HTR-8/SVneo (cell line): Measurements from ENCODE around the gene FMNL1.
"Not testable (repeated sequence)": the region's sequence is repeated elsewhere in the genome, so short reads cannot be mapped to it uniquely, and the experiment has no call there.

Experiments
- DNase-seq: peaks from one replicate; pipeline ENCODE4 v3.0.0; 2011; ENCODE audit warnings: low spot score, mixed read lengths; ENCODE audit not compliant: insufficient read length
- FAIRE-seq: peaks from 2 replicates; lab custom pipeline; 2011; peaks lifted over from hg19 to GRCh38; lab: Jason Lieb, UNC

Gene FMNL1

DNA sequence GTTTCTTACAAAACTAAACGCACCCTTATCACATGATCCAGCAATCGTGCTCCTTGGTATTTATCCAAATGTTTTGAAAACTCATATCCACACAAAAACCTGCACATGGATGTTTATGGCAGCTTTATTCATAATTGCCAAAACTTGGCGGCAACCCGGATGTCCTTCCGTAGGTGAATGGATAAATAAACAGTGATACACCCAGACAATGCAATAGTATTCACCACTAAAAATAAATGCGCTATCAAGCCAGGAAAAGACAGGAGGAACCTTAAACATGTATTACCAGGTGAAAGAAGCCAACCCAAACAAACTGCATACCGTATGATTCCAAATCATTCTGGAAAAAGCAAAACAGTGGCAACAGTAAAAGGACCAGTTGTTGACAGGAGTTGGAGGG is 30.2 kb downstream of the FMNL1 start:
- FAIRE-seq: no peak

DNA sequence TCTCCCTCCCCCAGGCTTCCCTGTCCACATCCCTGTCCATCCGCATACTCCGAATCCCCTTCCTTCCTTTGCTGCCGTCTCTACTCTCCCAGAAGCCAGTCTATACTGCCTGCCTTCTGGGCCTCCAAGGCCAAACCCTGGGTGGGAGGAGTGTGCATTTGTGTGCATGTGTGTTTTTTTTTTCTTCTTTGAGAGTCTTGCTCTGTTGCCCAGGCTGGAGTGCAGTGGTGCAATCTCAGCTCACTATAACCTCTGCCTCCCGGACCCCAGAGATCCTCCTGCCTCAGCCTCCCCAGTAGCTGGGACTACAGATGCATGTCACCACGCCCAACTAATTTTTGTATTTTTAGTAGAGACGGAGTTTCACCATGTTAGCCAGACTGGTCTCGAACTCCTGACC is 31.6 kb downstream of the FMNL1 start:
- FAIRE-seq, DNase-seq: not testable (repeated sequence)

More for the DNA sequence above, 30.2 kb downstream of the FMNL1 start:
- DNase-seq: no peak

DNA sequence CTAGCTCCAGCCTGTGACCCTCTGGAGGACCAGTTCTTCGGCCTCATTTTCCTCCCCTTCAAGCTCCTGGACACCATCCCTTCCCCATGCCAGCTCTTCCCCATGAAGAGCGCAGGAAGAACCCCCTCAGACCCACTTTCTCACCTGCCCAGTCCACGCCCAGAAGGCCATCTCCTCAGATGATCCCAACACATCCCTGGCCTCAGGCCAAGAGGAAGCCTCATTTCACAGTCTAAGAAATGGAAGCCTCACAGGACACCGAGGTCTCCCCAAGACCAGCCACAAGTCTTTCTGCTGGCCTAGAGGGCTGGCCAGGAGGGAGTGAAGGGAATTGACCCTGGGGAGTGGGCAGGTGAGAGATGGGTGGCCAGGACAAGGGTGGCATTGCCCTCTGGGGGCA is 32.2 kb downstream of the FMNL1 start:
- FAIRE-seq (no peak), DNase-seq (no peak)

DNA sequence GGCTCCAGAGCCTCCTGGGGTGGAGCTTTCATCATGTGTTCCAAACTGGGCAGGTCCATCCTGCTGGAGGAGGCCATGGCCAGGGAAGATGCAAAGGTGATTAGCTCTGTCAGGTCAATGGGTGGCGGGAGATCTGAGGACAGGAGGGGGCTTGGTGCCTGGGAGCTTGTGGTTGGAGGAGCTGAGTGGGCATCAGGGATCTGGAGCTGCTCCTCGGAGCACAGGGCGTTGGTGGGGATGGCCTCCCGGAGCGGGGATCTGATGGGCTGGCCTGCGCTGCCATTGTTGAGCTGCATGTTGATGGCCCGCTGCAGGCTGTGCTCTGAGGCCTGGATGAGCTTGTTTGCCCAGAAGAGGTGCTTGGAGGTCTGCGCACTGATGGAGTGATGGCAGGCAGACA is 33.7 kb downstream of the FMNL1 start:
- FAIRE-seq (no peak), DNase-seq (no peak)

DNA sequence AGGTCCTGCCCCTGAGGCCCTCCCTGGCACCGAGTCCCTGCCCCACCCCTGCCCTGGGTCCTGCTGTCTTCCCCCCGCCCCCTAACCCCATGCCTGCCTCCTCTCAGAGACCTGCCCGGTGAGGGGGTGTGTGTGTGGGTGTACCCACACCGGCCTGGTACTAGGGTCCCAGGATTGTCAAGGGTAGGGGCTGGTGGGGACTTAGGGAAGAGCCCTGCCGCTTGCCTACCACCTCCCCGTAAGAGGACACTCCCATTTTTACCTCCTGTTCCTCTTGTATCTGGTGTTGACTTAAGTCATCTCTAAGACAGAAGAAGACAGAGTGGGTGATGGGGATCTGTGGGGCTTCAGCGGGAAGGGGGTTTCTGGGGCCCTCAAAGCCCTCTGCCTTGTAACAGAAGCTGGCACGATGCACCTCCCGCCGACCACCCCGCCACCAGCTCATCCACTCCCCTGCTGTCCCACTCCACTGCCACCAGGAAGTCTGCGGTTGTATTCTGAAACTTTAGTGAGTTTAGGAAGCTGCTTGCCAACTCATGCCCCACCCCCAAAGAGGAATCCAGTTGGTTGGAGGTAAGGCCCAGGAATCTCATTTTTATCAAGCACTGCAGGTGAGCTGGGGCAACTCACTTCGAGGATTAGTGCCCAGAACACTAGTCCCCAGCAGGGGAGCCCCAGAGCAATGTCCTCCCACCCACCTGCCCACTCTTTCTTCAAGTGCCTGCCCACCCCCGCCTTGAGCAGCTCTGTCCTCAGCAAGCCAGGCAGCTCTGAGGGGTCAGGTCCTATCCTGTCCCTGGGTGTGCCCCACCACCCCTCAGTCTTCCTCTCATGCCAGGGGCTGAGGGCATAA is 34.7 kb downstream of the FMNL1 start:
- DNase-seq (no peak), FAIRE-seq (no peak)

DNA sequence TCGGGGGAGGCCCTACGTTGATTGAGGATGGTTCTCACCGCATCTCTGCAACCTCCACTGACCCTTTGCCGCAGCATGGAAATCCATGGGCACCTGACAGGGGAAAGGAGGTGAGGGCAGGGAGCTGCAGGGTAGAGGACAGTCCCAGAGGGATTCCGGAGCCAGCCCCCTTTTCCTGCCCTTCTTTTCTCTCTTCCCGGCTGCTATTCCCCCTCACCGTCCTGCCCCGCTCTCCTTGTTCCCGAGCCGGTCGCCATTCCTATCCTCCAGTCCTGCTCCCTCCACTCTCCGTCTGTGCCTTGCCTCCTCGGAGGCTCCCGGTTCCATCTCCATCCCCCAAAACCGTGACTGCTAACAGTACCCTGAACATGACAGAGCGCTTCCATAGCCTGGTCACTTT is 35.4 kb downstream of the FMNL1 start:
- peak; percentile 62 for FAIRE-seq
- DNase-seq: no peak

DNA sequence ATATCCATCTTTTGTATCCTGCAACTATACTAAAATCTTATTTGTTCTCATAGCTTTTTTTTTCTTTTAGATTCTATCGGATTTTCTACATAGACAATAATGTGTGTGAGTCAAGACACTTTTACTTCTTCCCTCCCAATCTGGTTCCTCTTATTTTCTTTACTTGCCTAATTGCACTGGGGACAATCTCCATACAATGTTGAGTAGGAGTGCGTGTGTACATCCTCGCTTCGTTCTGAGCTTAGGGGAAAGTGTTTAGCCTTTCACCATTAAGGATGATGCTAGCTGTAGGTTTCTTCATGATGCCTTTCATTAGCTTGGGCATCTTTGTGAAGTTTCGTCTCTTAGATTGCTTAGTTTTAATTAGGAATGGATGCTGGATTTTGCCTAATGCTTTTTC is 37.3 kb downstream of the FMNL1 start:
- no peak for DNase-seq
- FAIRE-seq: no peak

DNA sequence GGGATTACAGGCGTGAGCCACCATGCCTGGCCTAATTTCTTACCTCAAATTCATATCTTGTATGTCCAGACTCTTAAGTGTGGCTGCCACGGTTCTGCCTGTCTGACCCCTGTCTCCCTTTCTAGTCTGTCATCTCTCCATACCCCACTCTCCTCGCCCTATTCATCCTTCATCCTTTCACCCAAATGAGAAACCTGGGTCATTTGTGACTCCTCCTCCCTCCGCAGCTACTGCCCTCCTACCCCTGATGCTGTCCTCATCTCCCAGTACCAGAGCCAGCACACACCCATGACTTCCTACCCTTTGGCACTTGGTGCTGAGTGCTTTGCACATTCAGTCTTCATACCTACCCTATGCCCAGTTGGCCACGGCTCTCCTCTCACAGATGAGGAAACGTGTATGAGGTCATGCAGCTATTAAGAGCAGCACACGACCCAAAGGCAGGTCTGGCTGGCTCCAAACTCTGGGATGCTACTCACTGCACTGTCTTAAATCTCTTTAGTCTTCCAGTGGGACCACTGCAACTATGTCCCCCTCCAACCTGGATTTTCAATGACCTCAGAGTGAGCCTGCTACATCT is 38.6 kb downstream of the FMNL1 start:
- DNase-seq (no peak), FAIRE-seq (peak; percentile 86)

DNA sequence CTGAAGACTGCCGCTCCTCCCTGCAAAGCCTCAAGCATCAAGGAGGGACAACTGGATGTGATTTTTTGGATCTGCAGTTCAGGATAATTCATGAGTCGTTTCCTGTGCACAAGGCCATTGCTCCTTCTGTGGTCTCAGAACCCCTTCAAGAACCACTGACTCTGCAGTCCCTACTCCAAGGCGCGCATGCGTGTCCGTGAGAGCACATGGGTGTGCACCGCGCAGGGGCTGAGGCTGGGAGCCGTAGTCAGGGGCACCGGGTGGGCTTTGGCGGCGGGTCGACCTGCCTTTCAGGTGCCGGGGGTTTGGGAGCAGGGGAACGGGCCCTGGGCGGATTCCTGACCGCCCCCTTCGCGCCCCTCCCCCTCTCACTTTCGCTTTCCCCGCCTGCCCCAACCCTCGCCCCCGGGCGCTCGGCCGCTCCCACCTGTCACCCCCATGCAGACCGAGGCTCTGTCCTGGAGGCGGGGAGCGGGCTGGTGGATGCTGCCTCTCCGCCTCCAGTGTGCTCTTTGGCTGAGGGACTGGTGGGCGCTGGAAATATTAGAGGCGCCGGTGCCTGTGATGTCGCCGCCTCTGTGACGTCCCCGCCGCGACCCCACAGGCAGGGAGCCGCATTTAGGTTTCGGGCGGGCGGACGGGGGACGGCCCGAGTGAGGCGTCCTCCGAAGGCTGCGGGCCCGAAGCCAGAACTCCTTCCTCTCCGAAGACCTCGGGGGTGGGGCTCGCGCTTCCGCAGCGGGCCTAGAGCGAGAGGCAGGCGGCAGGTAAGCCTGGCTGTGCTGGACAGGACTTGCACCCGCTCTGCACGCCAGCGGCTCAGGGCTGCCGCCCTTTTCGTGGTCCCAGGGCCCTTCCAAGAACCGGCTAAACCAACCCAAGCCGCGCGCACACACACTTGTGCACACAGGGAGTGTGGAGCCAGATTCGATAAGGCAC is 40.2 kb downstream of the FMNL1 start, which contains the start of gene SPATA32:
Gene SPATA32, minus strand, starts transcription at position 518 of the 939 bp plus-strand sequence. Its CDS starts 78 bp downstream, at position 440.
- DNase-seq (no peak), FAIRE-seq (no peak)

DNA sequence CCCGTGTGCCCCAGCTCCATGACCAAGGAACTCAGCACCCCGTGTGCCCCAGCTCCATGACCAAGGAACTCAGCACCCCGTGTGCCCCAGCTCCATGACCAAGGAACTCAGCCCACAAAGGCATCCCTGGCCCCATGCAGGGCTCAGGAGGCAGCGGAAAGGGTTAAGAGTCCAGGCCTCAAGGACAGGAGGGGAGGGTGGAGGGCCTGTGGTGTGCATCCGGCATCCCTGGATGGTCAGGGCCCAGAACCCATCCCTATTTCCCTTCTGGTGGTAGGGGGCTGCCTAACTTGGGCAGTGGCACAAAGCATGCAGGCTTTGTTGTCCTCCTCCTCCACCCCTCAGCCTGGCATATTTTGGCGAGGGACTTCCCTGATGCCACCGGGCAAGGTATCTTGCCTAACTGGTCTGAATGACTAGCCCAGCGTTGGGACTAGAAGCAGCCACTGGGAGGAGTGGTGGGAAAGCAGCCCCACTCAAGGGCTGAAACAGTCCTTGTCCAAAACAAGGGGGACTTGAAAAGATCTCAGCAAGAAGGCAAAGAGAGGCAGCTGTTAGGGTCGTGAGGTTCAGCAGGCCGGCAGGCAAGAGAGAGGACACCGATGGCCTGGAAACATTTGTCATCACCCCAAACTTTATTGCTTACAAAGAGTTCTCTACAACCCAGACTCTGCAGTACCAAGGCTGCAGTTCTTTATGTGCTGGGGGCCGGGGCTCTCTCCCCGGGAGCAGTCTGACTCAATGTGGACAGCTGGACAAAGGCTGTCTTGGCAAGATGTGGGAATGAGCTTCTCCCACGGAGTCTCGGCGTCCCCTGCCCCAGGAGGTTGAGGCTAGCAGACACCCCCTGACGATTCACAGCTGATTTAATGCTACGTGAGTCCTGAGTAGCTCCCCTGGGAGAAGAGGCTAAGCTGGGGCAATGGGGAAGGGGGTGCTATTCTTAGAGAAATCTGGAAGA is 41.1 kb downstream of the FMNL1 start:
- FAIRE-seq (peak; percentile 77), DNase-seq (no peak)

DNA sequence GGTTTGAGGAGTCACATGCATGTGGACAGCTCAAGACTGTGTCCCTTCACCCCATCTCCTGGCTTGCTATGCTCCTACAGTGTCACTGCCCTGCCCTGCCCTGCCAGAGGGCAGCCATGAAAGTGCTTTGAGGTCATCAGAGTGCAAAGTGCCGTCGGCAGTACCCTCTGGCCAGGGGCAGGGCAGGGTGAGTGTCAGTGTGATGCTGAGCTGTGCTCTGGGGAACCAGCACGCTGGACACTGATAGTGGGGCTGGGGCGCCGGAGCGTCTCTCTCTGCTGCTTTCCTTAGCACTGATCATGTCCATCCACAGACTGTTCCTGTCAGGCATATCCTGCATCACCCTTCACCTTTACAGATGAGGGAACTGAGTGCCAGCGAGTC is 41.8 kb downstream of the FMNL1 start:
- DNase-seq: no peak
- FAIRE-seq: peak; percentile 72

DNA sequence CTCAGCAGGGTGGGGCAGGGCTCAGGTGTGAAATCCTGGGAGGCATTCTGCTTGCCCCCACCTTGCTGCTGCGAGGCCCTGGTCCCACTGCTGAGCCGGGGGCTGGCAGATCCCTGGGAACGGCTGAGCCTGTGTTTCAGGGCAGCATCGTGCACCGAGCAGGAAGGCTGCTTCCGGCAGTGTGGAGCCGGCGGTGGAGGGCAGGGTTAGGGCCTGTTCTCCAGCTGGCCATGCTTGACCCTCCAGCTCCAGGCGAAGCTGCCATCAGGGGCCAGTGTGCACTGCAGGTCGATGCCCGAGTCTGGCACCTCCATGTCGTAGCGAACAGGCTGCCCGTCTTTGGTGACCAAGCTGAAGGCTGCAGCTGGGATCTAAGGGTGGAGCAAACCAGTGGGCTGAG is 42.7 kb downstream of the FMNL1 start:
- FAIRE-seq (peak; percentile 46), DNase-seq (no peak)

DNA sequence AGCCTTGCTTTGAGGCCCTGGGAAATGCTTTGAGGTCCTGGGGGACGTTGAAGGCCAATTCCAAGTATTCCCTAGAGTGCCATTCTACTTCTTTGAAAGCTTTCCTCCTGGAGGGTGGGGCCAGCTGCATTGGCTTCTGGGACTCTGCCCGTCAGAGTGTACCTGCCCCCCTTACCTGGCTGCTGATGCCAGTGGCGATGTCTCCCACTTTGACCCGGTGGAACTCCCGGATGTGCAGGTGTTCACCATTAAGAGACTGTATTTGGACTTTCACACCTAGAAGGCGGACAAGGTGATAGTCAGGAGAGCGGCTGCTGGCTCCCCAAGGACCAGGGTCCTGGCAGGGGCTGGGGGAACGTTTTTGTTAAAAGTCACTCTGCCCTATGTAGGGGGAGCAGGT is 43.3 kb downstream of the FMNL1 start:
- no peak for FAIRE-seq
- no peak for DNase-seq

DNA sequence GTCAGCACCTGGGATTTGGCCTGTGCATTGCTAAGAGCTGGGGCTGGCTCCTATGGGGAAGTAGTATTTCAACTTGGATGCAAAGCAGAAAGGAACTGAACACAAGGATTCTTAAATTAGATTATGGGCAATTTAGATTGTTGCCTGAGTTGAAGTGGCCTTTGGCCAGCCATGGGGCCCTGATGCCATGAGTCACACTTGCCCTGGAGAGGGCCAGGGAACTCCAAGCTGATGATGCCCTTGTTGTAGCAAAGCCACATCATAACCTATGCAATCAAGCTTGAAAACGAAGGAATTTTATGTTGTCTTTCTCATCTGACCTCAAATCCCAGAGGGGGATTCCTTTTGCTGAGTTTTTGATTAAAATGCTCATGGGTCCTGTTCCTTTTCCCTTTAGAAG is 44.1 kb downstream of the FMNL1 start:
- FAIRE-seq (peak; percentile 33), DNase-seq (no peak)

DNA sequence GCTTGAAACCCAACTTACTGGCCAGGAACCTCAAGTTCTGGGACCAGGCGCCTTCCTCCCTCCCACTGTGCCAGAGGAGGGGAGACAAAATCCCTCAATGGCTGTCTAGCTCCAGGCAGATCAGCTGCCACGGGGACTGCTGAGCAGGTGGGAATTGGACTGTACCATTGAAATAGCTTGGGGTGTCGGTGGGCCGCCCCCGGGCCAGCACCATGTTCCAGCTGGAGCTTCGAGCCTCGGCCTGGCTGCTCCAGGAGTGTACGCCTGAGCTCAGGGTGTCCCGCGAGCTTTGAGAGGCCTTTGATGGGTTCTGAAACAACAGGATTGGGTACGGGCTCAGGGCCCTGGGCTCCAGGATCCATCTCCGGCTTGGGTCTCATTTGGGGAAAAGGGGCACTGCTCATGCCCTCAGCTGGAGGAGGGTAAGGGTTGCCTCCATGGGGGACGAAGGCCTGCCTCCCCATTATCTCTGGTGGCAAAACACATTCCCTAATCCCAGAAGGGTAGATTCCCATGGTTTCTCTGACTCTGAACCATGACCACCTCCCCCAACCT is 44.8 kb downstream of the FMNL1 start:
- FAIRE-seq (peak; percentile 33), DNase-seq (no peak)

DNA sequence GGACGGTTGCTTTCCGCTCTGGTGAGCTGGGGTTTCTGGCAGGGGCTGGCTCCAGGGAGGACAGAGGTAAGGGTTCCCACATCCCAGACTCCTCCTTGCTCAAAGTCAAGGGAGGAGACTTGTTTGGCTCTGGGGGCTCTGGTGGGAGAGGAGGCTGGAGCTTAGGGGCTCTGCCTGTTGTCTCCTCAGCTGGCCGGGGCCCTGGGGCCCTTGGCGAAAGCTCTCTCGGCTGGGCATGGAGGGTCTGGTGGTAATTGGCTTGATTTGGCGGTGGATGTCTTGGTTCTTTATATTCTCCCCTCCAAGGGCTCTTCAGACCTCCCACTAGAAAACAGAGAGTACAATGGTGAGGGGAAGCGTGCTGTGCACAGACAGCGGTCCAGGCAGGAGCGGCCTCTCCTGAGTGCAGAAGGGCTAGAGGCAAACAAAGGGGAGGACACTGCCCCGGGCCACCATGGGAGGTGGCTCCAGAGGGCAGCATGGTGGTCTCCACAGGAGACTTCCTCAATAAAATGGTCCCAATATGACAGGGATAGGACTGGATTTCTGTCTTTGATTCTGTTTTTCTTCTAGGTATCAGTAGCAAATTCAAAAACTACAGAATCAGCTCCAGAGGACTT is 45.9 kb downstream of the FMNL1 start:
- DNase-seq (no peak), FAIRE-seq (no peak)

DNA sequence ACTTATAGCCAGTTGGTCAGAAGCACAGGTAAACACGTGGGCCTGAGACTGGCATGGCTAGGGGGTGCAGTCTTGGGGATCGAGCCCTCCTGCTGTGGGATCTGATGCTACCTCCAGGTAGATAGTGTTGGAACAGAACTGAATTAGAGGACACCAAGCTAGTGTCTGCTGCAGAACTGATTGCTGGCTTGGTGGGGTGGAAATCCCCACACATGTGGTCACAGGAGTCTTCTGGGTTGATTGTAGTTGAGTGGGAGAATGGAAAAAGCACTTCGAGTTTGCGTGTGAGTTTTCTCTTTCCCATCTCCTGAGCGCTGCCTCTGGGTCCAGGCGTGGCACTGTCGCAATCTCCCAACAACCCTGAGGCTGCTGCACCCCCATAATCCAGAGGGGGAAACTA is 48.2 kb downstream of the FMNL1 start:
- peak; percentile 60 for FAIRE-seq
- DNase-seq: no peak

DNA sequence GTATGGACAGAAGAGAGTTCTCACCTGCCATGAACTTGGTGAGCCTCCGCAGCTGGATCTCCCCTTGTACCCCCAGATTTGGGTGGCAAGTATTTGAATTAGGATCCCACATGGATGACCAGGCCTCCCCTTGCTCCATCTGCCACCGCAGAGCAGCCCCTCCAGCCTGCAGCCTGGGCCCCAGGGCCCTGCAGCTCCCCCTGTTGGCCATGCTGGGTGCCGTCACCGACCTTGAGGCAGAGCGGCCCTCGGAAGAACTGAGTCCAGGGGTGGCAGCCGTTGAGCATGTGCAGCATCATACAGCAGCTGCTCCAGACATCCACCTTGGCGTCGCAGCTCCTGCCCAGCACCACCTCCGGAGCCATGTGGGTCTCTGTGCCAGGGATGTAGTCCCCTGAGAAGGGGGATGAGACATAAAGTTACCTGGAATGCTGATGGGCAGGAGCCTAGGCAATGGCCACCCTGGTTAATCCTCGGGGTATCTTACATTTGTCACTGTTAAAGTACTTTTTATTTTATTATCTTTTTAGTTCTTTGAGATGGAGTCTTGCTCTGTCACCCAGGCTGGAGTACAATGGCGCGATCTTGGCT is 49.2 kb downstream of the FMNL1 start:
- FAIRE-seq: peak; percentile 4
- no peak for DNase-seq
